ENCODE data around the gene NAP1L4. TPM values are rescaled to one million over a fixed set of nuclear protein-coding genes. Genes with fewer than 3 reads are reported as not detected.
A peak's percentile ranks its signal among the peaks of the same experiment; 100 is the strongest.

Gene NAP1L4
- total RNA-seq, 1 experiment from 2014 or later = 98.0 TPM

DNA sequence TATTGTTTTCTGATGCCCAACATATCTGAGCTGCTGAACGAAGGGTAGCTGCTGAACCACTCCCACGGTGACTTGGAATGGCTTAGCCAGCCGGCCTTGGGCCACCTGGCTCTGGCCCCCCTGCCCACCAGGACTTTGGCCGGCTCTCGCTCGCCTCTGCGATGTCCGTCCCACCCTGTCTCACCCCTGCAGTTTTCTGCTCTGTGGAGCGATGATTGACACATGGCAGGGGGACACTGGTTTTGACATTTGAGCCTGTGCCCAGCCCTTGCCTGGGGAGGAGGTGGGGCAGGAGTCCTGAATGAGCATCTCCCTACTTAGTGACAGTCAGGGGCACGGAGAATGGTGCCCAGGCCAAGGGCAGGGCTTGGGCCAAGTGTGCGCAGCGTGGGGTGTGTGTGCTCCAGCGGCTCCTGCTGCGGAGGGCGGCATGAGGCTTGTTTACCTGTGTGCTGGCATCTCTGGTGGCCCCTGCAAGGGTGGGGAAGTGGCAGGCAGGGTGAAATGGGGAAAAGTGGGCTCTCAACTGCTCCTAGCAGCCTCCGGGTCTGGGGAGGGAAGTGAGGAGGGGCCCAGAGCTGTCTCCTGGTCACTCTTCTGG, 90.8 kb downstream of the NAP1L4 start:
- DNase-seq = no peak
- Histone ChIP-seq H3K27me3 (no peaks in the 10 kb centered on the region), H3K9me3 (no peaks in the 10 kb centered on the region), H3K4me3 (no peak overlapping the region), H3K36me3 (no peaks in the 10 kb centered on the region)

DNA sequence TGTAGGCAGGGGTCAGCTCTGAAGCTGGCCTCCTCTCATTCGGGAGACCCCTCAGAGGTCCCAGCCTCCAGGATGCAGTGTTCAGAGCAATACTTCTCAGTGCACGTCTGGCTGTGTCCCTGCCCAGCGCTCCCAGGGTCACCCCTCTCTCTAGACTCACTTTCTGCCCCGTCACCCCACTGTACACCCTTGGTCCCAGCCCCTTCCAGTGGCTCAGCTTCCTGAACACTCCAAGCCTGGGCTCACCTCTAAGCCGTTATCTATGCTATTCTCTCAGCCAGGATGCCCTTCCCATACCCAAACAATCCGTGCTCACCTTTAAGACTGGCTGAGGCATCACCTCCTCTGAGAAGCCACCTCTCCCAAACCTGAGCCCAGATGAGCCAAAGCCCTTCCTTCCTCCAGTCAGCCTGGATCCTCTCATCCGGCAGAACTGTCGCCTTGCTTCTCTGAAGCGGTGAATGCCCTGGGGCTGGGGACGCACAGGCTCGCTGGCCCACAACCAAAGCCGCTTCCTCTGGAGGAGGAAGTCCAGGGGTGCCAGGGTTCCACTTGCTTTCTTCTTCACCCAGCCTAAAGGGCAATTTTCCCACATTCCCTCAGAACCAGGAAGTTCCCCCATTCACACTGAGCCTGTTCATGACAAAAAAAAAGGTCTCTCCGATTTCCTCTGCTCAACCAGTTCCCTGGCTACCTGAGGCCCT, 92.9 kb downstream of the NAP1L4 start:
- Histone ChIP-seq H3K4me3 (no peak overlapping the region), H3K27me3 (no peaks in the 10 kb centered on the region), H3K9me3 (no peaks in the 10 kb centered on the region), H3K36me3 (no peaks in the 10 kb centered on the region)
- DNase-seq = no peak

DNA sequence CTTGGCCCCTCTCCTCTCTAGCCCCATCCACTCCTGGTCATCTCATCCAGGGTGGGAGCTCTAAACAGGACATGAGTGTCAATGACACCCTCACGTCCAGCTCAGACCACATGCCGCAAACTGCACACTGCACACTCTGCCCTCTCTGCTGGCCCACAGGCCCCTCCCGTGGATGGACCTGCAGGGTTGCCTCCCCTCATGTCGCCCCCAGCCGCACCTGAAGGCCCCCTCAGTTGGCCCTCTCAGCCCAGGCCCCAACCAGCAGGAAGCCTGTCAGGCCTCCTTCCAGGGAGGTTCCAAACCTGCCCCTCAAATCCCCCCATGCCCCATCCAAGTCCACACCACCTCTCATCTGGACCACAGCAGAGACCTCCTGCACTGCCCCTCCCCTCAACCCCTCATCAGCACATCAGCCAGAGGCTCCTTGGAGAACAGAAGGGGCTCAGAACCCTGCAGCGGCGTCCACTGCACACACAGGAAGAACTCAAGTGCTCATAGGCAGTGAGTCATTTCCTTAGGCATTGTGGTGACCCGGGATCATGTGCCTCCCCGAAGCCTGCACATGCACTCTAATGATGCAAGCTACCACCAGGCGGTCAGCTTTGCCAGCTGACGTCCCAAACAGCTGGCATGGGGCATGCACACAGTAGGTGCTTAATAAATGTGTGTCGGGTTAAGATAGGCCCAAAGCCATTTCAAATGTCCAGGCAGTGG, 93.6 kb downstream of the NAP1L4 start:
- no peaks in the 10 kb centered on the region for H3K27me3 ChIP-seq
- no peaks in the 10 kb centered on the region for H3K36me3 ChIP-seq
- H3K9me3 ChIP-seq = no peaks in the 10 kb centered on the region
- no peak overlapping the region for H3K4me3 ChIP-seq
- DNase-seq = peak; percentile 80

DNA sequence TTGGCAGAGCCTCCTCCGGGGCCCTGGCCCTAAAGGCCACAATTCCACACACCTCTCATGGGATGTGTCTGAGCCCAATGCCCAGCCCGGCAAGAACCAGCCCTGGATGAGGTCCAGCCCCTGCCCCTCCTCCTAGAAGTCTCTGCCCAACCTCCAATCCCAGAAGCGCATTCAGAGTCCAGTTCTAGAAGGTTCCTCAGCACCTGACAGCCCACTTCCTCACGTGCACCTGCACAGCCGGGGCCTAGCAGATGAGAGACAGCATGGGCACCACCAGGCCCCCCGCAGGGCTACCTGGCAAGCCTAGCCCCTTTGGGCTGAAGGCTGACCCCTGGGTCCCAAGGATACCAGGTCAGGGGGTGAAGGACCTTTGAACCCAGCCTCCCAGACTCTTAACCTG, 95.1 kb downstream of the NAP1L4 start:
- H3K9me3 ChIP-seq = no peaks in the 10 kb centered on the region

DNA sequence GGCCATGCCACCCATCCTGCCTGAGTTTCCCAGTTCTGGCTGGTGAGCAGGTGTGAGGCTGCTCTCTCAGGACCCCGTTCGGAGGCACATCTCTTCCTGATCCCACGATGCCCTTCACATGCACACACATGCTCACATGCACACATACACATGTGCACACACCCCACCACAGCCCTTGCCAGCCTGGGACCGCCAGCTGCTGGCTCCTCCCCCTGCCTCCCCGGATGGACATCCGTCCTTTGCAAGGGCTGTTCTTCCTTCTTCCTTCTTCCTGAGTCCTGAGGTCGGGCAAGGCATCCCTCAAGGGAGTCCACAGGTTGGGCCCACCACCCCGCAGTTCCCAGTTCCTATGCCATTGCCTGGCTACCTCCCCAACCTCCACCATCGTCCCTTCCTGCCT, 96.1 kb downstream of the NAP1L4 start:
- DNase-seq = no peak
- H3K36me3 ChIP-seq = no peaks in the 10 kb centered on the region
- no peaks in the 10 kb centered on the region for H3K9me3 ChIP-seq
- no peaks in the 10 kb centered on the region for H3K27me3 ChIP-seq
- H3K4me3 ChIP-seq = no peak overlapping the region

More for the DNA sequence above, 95.1 kb downstream of the NAP1L4 start:
- no peak overlapping the region for H3K4me3 ChIP-seq
- DNase-seq = no peak
- H3K27me3 ChIP-seq = no peaks in the 10 kb centered on the region
- no peaks in the 10 kb centered on the region for H3K36me3 ChIP-seq

Other genes starting within 250 kb of the NAP1L4 start
- 0.56 TPM in 1 of 2 replicates, not detected in the other for gene CDKN1C, start 106.6 kb downstream of the NAP1L4 start, total RNA-seq (2014; rRNA removed; shearing (Covaris generic); ENCODE audit: low replicate concordance)
- 4.0 and 26.4 TPM in 2 replicates for gene PHLDA2, start 62.9 kb downstream of the NAP1L4 start, total RNA-seq (2014; rRNA removed; shearing (Covaris generic); ENCODE audit: low replicate concordance)
- 48.5 and 57.2 TPM in 2 replicates for gene CARS1, start 65.1 kb upstream of the NAP1L4 start, total RNA-seq (2014; rRNA removed; shearing (Covaris generic); ENCODE audit: low replicate concordance)
- 9.9 and 11.0 TPM in 2 replicates for gene OSBPL5, start 173.0 kb upstream of the NAP1L4 start, total RNA-seq (2014; rRNA removed; shearing (Covaris generic); ENCODE audit: low replicate concordance)
- gene MRGPRG, start 226.5 kb upstream of the NAP1L4 start, total RNA-seq (2014; rRNA removed; shearing (Covaris generic); ENCODE audit: low replicate concordance) = not detected in 2 replicates
- gene MRGPRE, start 240.1 kb upstream of the NAP1L4 start, total RNA-seq (2014; rRNA removed; shearing (Covaris generic); ENCODE audit: low replicate concordance) = not detected in 2 replicates